Fibroblast of skin of right biceps (primary cell): ENCODE results near the gene ATP1B3.
A peak's percentile ranks its signal among the peaks of the same experiment; 100 is the strongest.

ENCODE experiments used
- DNase-seq: peaks from one replicate; pipeline ENCODE4 v3.0.0-alpha.2; 2013

ATP1B3 gene

DNA sequence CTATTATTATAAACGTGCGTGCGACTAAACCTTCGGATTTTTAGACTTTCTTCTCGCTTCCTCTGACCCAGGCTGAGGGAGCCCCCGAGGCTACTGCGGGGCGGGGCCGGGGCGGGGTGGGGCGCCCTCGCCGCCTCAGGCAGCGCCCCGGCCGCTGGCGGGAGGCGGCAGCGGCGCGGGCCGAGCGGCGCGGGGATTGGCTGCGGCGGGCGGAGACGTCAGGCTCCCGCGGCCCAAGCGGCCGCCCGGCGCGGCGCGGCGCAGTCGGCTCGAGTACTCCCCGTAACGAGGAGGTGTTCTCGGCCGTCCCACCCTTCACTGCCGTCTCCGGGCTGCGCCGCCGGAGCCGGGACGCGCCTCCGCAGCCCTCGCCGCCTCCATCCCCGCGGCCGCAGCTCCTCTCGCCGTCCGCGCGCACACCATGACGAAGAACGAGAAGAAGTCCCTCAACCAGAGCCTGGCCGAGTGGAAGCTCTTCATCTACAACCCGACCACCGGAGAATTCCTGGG, at the start of gene ATP1B3:
Gene ATP1B3 (plus strand): TSS at position 263 of the 510 bp plus-strand sequence. CDS start 159 bp downstream, at position 422.
- peak; percentile 86 for DNase-seq

DNA sequence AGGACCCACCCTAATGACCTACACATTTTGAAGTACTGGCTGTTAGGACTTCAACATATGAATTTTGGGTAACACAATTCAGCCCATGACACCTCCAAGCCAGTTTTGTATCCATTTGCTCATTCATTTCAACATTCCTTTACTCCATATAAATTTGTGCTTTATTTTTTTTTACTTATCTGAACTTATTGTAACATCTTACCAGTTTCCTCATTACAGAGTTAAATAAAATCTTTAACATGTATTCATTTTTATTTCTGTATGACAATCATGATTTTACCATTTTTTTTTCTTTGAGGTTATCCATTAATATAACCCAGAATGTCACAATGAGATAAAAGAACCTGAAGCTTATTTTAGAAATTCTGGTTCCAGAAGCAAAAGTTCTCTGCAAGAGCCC, 48.0 kb upstream of the ATP1B3 start:
- no peak for DNase-seq

DNA sequence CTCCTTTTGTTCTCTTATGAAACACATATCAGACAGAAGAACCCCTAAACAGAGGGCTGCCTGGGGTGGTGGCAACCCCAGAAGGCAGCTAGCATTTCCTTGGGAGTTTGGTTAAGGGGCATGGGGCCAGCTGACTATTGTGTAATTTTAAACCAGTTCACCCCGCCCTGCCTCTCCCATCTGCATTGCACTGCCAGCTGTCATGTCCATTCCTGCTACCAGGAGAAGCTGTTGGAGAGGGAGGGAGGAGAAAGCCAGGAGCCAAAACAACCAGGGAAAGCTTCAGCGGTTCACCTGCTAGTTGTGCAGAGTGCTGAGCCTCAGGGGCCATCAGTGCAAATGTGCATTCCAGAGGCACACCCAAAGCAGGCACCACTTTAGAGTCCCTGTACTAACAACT, 47.6 kb upstream of the ATP1B3 start:
- no peak for DNase-seq

DNA sequence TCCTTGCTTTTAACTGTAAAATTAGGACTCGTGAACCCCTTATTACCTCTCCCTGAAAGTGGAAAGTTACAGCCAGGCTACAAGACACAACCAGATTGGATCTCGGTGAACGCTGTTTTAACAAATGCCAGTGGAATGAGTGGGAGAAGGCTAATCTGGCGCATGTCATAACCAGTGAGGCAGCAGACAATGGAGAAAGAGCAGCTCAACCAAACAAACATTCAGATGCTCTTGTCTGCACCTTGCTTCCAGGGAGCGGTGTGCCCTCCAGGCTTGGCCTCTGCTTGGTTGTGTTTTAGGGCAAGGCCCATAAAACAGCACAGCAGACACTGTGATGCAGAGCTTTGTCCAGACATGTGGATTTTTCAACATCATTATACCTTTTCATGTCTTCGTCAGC, 45.9 kb upstream of the ATP1B3 start:
- DNase-seq = no peak

DNA sequence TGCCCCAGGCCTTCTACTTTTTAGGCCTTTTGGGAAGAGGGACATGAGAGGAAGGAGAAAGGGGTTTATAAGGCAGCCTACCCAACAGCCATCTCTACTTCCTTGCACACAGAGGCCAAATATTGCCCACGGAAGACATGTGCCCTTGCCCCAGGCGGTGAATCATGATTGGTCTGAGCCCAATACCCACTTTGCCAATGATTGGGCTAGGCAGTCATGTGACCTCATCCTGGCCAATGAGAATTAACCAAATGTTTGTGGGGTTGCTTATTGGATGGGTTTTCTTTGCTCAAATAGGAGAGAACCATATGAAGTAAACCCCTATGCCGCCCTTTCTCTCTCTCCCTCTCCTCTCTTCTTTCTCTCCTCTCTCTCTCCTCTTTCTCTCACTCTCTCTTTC, 42.2 kb upstream of the ATP1B3 start:
- DNase-seq = no peak

DNA sequence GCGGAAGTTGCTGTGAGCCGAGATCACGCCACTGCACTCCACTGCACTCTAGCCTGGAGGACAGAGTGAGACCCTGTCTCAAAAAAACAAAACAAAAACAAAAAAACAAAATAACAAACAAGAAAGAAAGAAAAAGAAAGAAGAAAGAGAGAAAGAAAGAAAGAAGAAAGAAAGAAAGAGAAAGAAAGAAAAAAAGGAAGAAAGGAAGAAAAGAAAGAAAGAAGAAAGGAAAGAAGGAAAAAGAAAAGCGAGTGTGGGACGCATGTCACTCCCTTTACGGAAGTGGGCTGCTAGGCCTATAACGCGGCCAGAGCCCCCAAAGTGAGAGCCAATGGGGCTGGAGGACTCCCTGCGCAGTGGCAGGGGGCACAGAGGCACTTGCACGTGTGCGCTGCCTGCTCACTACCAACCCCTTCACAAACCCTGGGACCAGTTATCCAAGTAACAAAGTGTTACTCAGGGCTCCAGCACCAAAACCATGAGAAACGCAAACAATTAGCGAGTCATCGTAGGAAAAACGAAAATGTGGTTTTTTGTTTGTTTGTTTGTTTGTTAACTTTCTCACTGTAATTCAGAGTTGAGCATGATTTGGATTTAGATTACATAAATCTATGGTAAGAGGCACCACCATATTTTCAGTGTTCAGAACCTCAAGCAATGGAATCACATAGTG, 40.8 kb upstream of the ATP1B3 start:
- no peak for DNase-seq

DNA sequence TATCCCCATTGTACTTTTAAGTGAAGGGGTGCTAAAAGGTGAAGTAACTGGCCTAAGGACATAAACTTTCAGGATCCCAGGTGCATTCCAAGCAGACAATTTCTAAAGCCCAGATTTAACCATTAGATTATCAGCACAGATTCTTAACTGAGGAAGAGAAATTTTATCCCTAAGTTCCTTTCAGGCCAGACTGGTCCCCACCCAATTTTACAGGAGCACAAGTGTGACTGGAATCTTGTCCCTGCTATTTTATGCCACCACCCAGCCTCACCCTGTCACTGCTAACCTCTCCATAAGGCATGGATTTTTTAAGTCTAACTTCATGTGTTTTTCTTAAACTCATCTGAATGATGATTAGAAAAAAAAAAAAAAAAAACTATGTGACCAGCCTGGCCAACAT, 37.1 kb upstream of the ATP1B3 start:
- no peak for DNase-seq

DNA sequence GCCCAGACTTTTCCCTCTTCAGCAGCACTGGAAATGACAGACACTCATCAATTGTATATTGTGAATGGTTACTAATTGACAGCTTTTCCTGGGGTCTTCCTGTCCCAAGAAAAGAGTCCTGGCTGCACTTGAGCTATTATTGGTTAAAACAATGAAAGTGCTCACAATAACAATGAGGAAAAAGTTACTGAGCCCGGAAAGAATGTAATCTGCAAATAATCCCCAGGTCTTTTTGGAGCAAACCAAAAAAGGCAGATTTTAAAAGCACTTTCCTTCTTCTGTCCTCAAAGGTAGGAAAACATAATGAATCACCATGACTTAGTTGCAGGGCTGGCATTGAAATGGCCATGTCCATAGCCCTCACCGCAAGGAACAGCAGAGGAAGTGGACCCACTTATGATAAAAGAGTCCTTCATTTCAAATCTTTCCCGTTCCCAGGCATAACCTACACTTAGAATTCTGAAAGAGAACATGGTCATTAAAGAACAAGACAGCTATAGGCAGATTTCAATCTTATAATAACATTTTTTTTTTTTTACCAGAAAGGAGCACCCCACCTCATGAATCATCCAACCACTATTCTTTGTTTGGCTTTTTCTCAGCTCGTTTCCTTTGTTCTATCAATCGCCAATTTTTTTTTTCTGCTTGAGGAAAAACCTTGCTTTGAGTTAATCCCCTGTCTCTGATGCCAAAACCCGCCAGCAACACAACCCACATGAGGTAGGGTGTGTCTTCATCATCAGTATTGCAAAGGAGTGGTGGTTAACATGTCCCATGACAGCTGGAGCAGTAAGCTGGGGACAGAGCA, 35.5 kb upstream of the ATP1B3 start:
- peak; percentile 39 for DNase-seq

DNA sequence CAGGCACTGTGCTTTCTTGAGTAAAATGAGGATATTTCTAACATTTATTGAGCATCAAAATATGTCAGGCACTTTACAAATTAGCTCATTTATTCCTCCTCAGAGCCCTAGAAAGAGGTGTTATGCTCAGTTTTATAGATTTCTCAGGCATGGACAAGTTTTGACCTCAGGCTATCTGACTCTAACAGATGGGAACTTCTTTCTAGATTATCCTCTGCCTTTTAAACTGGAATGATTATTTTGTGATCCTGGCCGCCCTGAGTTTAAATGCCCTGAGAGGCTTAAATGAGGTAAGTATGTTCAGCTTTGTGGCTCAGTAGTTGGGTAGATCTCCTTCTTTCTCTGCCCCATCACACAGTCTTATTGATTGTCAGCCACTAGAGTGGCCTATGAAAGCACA, 32.3 kb upstream of the ATP1B3 start:
- DNase-seq = no peak

DNA sequence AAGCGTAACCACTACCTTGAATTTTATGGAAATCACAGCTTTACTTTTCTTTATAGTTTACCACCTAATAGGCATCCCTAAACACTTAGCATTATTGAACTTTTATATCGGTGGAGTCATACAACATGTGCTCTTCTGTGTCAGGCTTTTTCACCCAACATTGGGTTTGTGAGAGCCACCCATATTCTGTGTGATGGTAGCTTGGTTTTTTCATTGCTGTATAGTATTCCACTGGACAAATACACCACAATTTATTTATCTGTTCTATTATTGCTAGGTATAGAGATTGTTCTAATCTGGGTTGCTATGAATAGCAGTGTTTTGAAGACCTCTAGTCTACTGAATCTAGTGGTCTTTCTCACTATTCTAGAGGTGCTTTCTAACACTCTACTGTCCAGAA, 31.6 kb upstream of the ATP1B3 start:
- no peak for DNase-seq

DNA sequence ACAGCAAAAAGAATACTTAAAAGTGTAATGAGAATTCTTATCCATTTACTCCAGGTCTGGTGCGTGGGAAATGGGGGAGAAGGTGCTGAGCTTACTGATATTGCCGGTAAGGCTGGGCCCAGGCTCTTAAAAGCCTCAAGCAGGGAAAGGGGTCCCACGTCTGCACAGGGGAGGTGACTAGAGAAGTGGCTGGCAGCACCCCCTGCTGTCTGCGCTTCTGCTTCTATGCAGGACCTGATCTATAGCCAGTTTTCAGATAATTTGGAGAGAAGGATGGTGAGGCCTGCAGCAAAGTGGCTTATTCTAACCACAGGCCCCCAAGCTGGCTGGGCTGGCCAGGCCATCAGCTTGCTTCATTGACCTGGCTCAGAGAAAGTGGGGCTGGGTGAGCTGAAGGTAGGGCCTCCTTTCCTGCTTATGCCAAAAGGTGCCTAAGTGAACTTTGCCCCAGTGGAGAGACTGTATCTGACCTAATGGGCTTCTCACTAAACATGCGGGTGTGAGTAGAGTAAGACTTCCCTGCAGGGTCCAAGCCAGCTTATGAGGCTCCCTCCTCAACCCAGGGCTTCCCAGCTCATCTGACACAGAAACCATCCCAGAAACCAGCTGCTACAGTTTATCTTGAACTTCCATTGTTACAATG, 30.9 kb upstream of the ATP1B3 start:
- DNase-seq = no peak

DNA sequence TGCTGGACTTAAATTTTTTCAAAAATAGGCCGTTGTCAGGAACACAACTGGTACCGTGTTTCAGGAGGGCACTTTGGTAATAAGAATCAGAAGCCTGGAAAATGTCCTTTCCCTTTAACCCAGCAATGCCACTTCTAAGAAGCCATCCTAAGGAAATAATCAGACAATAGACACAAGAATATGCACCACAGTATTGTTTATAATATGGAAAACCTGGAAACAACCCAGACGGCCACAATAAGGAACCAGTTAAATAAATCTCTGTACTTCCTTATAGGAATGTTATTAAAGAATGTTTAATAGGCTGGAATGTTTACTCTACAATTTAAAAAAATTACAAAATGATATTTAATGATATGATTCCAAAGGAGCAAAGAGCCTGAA, 30.4 kb upstream of the ATP1B3 start:
- no peak for DNase-seq

DNA sequence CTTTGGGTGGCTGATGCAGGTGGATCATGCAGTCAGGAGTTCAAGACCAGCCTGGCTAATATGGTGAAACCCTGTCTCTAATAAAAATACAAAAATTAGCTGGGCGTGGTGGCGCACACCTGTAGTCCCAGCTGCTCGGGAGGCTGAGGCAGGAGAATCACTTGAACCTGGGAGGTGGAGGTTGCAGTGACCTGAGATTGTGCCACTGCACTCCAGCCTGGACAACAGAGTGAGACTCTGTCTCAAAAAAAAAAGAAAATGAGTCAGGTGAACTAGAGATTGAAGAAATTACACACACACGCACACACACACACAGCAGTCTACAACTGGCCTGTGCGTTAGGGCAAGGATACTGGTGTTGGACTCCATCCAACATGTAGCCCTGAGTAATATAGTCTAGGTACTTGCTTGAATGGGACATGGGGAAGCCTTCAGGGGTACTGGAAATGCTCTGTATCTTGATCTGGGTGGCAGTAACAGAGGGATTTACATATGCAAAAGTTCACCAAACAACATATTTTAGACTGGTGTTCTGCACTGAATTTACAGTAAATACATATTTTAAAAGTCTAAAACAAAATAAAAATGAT, 28.2 kb upstream of the ATP1B3 start:
- DNase-seq = peak; percentile 5

DNA sequence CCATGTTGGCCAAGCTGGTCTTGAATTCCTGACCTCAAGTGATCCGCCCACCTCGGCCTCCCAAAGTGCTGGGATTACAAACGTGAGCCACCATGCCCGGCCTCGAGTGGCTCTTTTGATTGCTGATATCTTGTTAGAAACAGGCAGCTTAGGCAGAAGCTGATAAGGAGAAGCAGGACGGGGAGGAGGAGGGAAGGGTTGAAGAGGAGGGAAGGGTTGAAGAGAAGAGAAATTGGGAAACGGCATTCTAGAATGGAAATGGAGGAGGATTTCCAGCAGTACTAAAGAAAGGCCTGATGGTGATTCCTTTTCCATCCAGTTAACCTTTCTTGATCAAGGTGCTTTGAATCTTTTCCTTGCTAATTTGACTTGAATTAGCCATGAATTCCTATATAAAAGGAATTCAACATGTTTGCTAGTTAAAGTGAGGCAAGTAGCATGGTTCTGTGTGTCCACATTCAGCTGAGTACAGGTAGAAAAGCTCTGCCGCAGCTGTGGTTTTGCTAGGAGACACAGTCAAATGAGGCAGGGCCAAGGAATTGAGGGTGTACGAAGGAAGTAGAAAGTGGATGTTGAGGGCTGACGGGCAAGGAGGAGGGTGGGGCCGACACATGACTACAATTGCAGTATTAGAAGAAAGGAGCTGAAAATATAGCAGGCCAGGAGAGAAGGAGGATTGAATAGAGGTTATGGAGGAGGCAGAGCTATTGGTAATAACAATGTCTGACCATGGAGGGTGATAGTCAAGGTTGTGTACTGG, 27.2 kb upstream of the ATP1B3 start:
- DNase-seq = no peak

DNA sequence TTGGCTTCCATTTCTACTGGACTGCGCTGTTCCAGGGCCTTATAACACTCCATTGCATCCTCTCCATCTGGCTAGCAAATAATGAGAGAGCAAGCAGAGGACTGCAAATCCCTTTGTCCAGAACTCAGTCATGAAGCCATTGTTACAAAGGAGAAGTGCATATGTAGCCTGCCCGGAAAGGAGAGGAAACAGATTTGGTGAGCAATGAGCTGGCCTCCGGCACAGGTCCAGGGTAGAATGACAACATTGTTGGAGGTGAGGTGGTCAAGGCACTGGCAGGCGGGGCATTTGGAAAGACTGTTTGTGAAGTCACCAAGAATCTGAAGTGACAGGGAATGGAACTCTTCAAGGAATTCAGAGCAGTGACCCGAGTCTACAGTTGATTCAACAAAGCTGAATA, 25.0 kb upstream of the ATP1B3 start:
- DNase-seq = no peak

DNA sequence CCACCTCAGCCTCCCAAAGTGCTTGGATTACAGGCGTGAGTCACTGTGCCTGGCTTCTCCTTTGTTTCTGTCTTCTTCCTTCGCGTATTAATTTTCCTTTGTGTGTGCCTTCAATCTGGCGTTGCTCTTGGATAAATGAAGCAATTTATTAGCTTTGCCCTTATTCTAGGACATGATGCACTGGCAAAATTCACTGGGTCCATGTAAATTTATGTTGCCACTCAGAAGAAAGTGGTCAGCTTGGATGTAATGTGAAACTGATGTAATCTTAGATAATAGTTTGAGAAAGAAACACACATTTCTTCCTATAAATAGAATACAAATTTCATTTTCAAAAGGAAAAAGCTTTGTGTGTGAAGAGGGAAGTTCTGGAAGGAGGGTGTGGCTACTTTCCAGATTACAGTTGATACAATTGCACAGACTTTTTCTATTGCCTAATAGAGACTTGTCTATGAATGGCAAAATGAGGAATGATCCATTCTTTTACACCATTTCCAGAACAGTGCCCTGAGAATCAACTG, 23.3 kb upstream of the ATP1B3 start:
- no peak for DNase-seq

DNA sequence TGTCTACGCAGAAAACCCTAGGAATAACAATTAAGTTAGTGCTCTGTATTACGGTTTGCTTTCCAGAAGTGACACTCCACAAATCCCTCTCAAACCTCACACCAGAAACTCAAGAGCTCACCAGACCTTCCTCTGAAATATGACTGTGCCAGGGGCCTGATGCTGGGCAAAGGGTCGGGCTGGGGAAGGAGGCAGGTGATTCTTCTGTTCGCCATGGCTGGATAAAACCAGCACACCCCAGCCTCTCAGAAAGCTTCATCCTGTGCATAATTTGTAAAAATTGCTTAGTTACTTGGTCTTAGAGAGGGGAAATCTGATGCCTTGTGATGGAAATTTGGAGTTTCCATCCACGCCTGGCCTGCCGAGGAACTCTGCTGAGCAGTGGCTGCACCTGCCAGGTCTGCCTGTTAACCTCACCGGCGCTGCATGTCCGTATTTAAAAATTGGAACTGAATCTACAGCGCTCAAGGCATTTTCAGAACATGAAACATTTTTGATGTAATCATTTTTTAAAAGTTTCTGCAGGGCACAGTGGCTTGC, 22.7 kb upstream of the ATP1B3 start:
- no peak for DNase-seq

DNA sequence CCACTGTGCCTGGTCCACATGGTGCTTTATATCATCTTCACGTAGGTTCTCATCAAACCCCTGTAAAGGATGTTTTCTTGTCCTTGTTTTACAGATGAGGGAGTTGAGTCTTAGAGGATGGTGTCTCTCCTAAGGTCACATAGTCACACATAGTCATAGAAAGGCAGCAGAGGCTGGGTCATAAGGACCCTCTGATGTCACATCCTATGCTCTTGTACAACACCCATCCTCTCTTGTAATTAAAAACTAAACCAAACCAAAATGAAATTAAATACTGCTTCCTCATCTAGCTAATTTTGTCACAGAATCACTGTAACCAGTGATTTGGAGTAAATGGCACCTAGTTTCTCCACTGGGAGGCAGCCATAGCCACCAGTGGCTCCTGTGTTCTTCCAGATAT, 21.8 kb upstream of the ATP1B3 start:
- DNase-seq = no peak

DNA sequence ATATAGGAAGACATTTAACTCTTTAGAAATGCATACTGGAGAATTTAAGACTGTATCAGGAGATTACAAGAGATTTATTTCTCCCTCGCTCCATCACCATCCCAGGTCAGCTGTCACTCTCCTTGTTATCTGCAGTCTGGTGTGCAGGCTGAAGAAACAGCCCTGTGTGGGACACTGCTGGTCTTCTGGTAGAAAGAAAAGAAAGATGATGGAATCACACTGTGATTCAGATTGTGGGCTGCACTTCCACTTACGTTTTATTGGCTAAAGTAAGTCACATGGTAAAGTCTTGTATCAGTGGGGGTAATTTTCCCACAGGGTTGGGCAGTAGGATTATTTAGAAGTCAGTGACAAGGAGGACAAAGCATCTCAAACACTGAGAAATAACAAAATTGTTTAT, 18.1 kb upstream of the ATP1B3 start:
- DNase-seq = peak; percentile 15

DNA sequence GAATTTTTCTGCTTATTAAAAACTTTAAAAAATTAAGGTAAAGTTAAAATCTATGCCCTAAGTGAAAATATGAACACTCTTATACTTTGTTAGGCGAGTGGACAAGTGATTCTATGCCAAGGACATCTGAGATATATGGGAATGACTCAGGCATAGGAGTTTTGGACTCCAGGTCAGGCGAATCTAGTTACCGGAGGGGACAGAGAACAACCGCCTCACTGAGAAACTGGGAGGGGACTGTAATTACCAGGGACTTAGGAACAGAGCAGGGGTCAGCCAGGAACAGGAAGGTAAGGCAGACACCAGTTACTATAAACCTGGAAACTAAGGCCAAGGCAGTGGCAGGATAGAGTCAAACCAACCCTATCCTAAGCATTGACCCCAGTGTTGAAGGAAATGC, 16.8 kb upstream of the ATP1B3 start:
- no peak for DNase-seq

DNA sequence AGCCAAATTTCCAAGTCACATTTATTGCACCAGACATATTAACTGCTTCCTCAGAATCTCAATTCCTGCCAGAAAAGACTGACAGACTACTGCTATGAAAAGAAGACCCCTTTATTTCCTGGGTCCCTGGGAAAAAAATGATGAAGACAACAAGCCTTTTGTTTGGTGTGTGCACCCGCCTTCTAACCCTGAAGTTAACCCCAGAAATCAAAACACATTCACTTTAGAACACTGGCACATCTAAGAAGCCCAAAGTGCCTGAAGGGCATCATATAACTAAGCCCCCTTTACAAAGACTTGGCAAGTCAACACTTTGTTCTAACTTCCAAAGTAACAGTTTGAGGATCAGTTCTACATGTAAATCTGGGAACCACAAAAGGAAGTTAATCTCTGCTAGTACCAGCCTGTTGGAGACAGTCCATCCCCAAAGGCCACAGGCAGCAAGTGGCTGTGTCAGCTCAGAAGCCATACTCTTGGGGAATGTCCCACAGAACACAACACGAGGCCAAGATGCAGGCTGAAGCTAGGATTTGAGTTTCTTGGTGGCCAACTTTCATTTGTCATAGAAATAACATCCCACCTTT, 16.3 kb upstream of the ATP1B3 start:
- no peak for DNase-seq
